GM19395 (cell line): ENCODE data around the gene KATNA1.
A peak's percentile ranks its signal among the peaks of the same experiment; 100 is the strongest.

ENCODE experiments used
- ATAC-seq: cut with Tn5 transposase; IDR thresholded peaks from one replicate; pipeline ENCODE4 v1.9.1; 2021; ENCODE audit warnings: mild to moderate bottlenecking, moderate library complexity; ENCODE audit not compliant: unreplicated experiment

KATNA1 gene

GRCh38 chr6:149614337-149614736 lies 34.2 kb downstream of the KATNA1 start:
- no peak for ATAC-seq

DNA sequence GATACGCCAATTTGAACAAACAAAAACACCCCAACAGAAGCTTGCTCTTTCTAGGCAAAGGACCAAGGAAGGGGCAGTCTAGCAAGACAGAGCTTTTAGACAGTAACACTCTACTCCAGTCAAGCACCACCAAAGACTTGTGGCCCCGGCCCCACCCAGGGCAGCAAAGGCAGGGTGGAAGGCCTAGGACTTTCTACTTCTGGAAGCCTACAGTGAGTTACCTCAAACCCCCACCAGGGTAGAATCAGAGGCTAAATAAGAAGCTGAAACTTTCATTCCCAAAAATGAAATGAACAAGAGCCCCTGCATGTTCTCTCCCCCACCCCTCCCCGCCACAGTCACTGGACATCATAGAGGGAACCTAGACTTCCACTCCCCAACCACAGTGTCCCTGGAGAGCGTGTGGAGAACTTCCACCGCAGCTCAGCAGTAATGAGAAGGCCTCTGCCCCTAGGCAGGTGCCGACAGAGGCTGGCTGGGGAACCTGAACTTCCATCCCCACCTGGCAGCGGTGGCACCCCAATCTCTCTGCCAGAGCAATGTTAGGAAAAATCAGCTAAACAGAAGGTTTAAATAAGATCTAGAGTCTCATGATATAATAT lies 40.0 kb downstream of the KATNA1 start:
- no peak for ATAC-seq

- no peak for ATAC-seq
Observed at GRCh38 chr6:149600508-149600907, 48.0 kb downstream of the KATNA1 start.

DNA sequence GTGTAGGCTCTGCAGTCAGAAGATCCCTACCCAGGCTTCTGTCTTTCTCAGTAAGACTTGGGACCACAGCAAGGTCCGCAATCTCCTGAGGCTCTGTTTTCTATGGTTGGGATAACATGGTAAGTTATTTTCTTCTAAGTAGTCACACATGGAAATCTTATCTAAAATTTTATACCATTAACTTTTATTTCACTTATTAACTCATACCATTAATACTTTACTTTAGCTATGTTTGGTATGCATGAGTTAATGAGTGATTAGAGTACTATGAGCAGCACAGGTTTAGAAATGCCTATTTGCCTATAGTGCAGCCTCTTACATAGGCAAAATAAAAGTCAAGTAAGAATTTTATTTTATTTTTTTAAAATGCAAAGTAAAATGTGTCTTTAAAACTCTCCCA lies 55.1 kb downstream of the KATNA1 start:
- no peak for ATAC-seq

DNA sequence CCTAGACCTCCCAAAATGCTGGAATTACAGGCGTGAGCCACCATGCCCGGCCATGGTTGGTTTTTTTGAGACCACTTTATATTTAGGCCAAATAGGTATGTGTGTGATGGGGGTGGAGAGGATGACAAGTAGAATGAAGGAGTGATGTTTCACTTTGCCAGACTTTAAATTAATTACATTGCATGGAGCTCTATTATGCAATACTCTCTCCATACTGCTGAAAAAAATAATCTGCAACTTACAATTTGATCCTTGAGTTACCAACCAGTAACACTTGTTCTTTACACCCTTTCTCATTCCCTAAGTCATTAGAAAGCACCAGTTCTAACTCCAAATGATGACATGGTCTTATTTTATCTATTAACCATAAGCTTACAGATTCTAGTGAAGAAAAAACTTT lies 55.5 kb downstream of the KATNA1 start:
- no peak for ATAC-seq

GRCh38 chr6:149586149-149586548 lies 62.4 kb downstream of the KATNA1 start:
- ATAC-seq = no peak

- ATAC-seq = no peak
Observed at GRCh38 chr6:149581349-149581748, 67.2 kb downstream of the KATNA1 start.

GRCh38 chr6:149580880-149581279 lies 67.6 kb downstream of the KATNA1 start:
- no peak for ATAC-seq

DNA sequence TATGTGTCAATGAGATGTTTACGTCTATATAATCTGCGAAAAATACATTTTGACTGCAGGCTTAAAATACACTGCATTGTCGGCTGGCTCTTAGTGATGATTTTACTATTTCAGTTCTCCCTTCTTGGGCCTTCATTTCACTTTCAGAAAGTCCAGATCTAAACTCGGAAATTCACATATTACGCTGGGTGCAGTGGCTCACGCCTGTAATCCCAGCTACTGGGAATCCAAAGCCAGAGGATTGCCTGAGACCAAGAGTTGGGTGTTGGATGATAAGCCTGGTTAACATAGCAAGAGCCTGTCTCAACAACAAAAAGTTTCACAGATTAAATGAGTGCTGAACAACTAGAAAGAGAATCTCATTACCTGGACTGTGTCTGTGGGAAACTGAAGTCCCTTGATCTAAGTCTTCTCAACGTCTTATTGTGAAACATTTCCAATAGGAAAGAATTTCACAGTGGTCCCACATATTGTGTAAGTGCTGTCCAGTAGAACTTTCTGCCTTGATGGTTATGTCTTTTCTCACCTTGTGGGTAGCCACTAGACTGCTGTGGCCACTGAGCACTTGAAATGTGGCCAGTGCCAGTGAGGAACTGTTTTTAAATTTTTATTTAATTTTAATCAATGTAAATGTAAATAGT lies 80.4 kb downstream of the KATNA1 start:
- no peak for ATAC-seq

DNA sequence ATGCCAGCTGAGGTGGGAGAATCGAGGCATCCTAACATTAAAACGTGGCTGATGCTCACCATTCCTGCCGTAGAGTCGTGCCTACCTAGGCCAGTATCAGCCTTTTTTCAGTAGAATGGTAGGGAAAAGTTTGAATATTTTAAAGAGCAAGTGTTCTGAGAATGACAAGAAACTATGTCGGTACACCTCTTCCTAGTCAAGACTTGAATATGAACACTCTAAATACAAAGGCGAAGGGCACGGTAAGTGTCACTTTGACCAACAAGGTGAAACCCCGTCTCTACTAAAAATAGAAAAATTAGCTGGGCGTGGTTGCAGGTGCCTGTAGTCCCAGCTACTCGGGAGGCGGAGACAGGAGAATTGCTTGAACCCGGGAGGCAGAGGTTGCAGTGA lies 81.3 kb downstream of the KATNA1 start:
- no peak for ATAC-seq

GRCh38 chr6:149566410-149567193 lies 81.9 kb downstream of the KATNA1 start:
- peak; percentile 18 for ATAC-seq

GRCh38 chr6:149565527-149566409 lies 82.7 kb downstream of the KATNA1 start, which contains the start of gene GINM1:
TSS of gene GINM1 (plus strand) at chr6:149566375. CDS start at chr6:149566415, 40 bp downstream.
- peak; percentile 83 for ATAC-seq

- ATAC-seq = no peak
Observed at GRCh38 chr6:149563928-149564325, 84.6 kb downstream of the KATNA1 start.

DNA sequence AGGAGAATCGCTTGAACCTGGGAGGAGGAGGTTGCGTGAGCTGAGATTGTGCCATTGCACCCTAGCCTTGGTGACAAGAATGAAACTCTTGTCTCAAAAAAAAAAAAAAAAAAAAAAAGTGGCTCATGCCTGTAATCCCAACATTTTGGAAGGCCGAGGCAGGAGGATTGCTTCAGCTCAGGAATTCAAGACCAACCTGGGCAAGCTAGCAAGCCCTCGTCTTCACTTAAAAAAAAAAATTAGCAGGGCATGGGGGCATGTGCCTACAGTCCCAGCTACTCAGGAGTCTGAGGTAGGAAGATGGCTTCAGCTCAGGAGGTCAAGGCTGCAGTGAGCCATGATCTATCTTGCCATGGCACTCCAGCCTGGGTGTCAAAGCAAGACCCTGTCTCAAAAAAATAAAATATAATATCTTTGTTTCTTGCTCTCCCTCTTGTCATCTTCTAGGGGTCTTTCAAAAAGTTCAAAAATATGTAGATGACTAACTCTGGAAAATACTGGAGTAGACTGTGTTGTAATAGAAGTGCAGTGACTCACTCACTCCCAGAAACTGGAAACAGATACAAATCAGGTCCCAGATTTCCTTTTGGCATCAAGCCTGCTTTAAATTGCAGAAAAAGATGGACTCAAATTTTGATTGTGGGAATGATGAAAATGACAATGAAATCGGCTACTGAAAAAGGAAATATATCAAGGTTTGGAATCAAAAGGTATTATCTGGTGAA lies 85.1 kb downstream of the KATNA1 start:
- ATAC-seq = no peak

GRCh38 chr6:149560736-149561135 lies 87.8 kb downstream of the KATNA1 start:
- ATAC-seq = no peak

DNA sequence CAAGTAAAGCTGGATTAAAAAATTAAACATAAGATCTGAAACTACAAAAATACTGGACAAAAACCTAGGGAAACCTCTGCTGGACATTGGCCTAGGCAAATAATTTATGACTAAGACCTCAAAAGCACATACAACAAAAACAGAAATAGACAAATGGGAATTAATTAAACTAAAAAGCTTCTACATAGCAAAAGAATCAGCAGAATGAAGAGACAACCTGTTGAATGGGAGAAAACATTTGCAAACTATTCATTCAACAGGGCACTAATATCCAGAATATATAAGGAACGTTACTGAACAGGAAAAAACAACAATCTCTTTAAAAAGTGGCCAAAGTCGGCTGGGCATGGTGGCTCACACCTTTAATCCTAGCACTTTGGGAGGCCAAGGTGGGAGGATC lies 89.1 kb downstream of the KATNA1 start:
- ATAC-seq = no peak

- ATAC-seq = no peak
Observed at GRCh38 chr6:149558029-149558428, 90.5 kb downstream of the KATNA1 start.

- ATAC-seq = no peak
Observed at GRCh38 chr6:149551920-149552319, 96.6 kb downstream of the KATNA1 start.

- ATAC-seq = peak; percentile 90
Observed at GRCh38 chr6:149545754-149546471, 102.6 kb downstream of the KATNA1 start, which contains the start of gene PPIL4. TSS of gene PPIL4 (minus strand) at chr6:149546043. CDS start at chr6:149546005, 38 bp downstream.
